Measurements from ENCODE around the gene PPME1.

Gene PPME1

DNA sequence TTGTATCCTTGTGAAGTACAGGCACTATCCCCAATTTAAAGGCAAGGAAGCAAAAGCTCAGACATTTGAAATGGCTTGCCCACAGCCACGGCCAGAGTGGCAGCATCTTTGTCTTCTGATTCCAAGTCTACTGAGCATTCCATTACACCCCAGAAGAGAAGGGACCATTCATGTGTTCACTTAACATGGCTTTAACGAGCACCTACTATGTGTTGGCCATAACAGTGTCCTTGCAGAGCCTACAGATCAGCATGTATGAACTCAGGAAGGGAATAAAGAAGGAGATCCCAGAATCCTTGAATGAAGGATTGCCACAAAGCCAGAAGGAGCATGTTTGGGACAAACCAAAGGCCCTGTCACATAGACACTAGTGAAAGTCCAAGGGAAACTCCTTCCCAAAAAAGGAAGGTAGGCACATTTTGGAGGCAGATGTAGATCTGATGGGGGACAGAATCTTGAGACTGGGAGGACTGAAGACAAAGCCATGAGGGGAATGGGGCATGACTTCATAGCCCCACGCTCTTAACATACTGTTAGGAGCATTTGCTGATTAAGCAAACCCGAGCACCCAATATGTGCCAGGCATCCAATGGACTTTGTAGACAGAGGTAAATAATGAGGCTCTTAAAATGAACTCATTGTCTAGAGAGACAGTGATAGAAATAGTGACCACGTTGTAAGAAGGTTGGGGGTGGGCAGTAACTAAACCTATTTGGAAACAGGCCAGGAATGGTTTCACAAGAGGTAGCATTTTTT is 85.5 kb downstream of the PPME1 start:
- Histone ChIP-seq H3K4me3 (ENCODE audit: low read depth, low read length) (no peak overlapping the region), H3K27me3 (ENCODE audit: control insufficient read depth, insufficient read depth, low read length) (no peaks in the 10 kb centered on the region), H3K4me1 (ENCODE audit: control insufficient read depth, insufficient read depth, low read length) (no peaks in the 10 kb centered on the region), H3K36me3 (ENCODE audit: control insufficient read depth, insufficient read depth, low read length) (peaks cover 19% of the 10 kb centered on the region), H3K27ac (ENCODE audit: low read depth, low read length) (no peak overlapping the region), H3K9me3 (ENCODE audit: control insufficient read depth, insufficient read depth, low read length) (no peaks in the 10 kb centered on the region), H3K9ac (ENCODE audit: low read depth, low read length) (no peak overlapping the region)

DNA sequence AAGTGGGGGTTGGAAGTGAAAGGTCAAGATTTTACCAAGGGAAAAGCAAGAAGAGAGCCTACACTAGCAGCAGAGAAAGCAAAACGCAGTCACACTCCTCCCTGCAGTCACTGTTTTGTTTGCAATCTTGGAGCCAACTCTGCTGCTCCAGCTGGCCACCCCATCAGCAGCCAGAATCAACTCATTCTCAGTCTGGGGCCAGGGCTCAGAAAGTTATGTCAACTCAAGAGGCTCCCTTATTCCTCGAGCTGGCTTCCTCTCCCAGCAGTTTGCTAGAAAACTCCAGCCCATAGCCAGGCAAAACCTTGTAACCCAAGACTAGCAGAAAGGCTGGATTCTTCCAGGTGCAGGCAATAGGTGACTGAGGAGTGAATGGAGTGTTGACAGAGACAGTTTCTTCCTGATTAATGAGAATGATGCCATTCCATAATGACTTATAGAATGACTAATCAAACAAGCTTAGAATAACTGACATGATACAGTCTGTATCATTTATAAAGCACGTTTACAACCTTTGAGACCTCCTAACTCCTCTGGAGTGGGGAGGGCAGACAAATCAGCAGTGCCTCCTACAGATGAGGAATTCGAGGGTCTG is 87.0 kb downstream of the PPME1 start:
- Histone ChIP-seq H3K36me3 (ENCODE audit: control insufficient read depth, insufficient read depth, low read length) (peaks cover 15% of the 10 kb centered on the region), H3K9me3 (ENCODE audit: control insufficient read depth, insufficient read depth, low read length) (no peaks in the 10 kb centered on the region), H3K4me1 (ENCODE audit: control insufficient read depth, insufficient read depth, low read length) (no peaks in the 10 kb centered on the region), H3K27me3 (ENCODE audit: control insufficient read depth, insufficient read depth, low read length) (no peaks in the 10 kb centered on the region; the same call in 1 of the 2 replicates), H3K4me3 (ENCODE audit: low read depth, low read length) (no peak overlapping the region), H3K27ac (ENCODE audit: low read depth, low read length) (no peak overlapping the region), H3K9ac (ENCODE audit: low read depth, low read length) (no peak overlapping the region)

DNA sequence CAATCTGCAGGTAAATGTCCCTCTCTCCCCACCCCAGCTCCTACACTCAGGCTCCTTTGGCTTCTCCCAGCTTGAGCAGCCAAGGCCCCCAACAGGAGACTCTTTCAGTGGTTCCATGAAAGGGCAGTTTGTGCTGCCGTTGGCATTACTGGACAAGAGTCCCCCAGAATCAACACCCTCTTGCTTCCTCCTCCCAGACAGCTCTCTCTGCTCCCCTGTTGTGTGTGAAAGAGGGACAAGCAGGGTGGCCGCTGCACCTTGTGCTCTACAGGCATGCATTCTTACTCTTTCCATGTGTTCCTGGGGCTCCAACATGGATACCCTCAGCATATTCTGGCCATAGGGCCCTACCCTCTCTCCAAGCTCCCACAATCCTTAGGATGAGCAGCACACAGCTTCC is 91.6 kb downstream of the PPME1 start:
- H3K27me3 ChIP-seq (ENCODE audit: control insufficient read depth, insufficient read depth, low read length): no peaks in the 10 kb centered on the region; the same call in 1 of the 2 replicates
- H3K36me3 ChIP-seq (ENCODE audit: control insufficient read depth, insufficient read depth, low read length): no peaks in the 10 kb centered on the region
- H3K4me1 ChIP-seq (ENCODE audit: control insufficient read depth, insufficient read depth, low read length): no peaks in the 10 kb centered on the region
- H3K27ac ChIP-seq (ENCODE audit: low read depth, low read length): no peak overlapping the region
- H3K9ac ChIP-seq (ENCODE audit: low read depth, low read length): no peak overlapping the region
- H3K4me3 ChIP-seq (ENCODE audit: low read depth, low read length): no peak overlapping the region
- H3K9me3 ChIP-seq (ENCODE audit: control insufficient read depth, insufficient read depth, low read length): no peaks in the 10 kb centered on the region

DNA sequence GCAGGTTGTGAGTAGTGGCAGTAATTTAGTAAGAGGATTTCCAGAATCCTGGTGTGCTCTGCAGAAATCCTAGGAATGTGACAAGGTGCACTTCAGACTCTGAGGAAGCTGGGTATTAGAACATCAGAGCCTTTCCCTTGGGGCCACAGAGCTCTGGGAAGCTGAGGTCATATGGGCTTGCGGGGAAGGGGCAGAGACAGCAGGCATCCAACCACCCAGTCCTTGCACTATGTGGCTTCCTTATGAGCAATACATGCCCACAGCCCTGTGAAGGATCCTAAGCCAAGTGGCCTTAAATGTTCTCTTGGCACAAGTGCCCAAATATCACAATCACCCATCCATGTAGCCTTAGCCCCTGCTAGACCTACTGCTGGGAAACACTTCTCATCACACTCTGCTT is 94.2 kb downstream of the PPME1 start:
- Histone ChIP-seq H3K4me1 (ENCODE audit: control insufficient read depth, insufficient read depth, low read length) (no peaks in the 10 kb centered on the region), H3K36me3 (ENCODE audit: control insufficient read depth, insufficient read depth, low read length) (no peaks in the 10 kb centered on the region), H3K27me3 (ENCODE audit: control insufficient read depth, insufficient read depth, low read length) (no peaks in the 10 kb centered on the region; the same call in 1 of the 2 replicates), H3K4me3 (ENCODE audit: low read depth, low read length) (no peak overlapping the region), H3K9me3 (ENCODE audit: control insufficient read depth, insufficient read depth, low read length) (no peaks in the 10 kb centered on the region), H3K9ac (ENCODE audit: low read depth, low read length) (no peak overlapping the region), H3K27ac (ENCODE audit: low read depth, low read length) (no peak overlapping the region)

DNA sequence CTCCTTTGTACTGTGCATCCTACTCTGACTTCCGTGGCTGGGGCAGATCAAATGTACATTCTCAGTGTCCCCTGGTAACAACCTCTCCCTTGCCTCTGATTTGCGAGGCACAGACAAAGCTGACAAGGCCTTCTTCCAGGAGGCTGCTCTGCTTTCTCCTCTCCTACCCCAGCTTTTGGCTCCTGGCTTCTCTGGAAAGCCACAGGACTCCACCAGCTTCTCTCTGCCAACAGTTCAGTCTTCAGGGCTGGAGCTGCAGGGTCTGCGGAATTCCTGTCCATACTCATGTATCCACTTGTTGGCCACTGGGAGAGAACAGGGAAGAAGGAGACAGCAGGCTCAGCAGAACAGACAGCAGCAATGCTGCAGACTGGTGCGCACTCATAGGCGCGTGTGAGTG is 95.9 kb downstream of the PPME1 start:
- Histone ChIP-seq H3K4me1 (ENCODE audit: control insufficient read depth, insufficient read depth, low read length) (no peaks in the 10 kb centered on the region), H3K9ac (ENCODE audit: low read depth, low read length) (no peak overlapping the region), H3K36me3 (ENCODE audit: control insufficient read depth, insufficient read depth, low read length) (no peaks in the 10 kb centered on the region), H3K9me3 (ENCODE audit: control insufficient read depth, insufficient read depth, low read length) (no peaks in the 10 kb centered on the region), H3K4me3 (ENCODE audit: low read depth, low read length) (no peak overlapping the region), H3K27me3 (ENCODE audit: control insufficient read depth, insufficient read depth, low read length) (no peaks in the 10 kb centered on the region; the same call in 1 of the 2 replicates), H3K27ac (ENCODE audit: low read depth, low read length) (no peak overlapping the region)

DNA sequence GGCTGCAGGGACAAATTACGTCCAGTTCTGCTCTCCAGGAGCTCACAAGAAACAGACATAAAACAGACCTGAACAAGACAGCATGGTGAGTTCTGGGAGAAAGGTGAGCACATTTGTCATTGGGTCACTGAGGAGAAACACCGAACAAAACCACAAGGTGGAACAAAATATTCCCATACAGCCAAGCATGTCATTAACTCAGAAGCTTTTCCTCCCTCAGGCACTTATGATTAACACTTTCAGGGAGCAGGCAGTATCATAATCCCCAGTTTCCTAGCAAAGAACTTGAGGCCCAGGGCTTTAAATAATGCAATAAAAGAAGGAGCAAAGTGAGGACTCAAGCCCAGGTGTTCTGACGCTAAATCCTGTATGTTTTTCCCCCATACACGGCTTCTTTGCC is 97.4 kb downstream of the PPME1 start:
- Histone ChIP-seq H3K36me3 (ENCODE audit: control insufficient read depth, insufficient read depth, low read length) (no peaks in the 10 kb centered on the region), H3K27me3 (ENCODE audit: control insufficient read depth, insufficient read depth, low read length) (no peaks in the 10 kb centered on the region), H3K4me3 (ENCODE audit: low read depth, low read length) (no peak overlapping the region), H3K4me1 (ENCODE audit: control insufficient read depth, insufficient read depth, low read length) (no peaks in the 10 kb centered on the region), H3K9me3 (ENCODE audit: control insufficient read depth, insufficient read depth, low read length) (no peaks in the 10 kb centered on the region), H3K27ac (ENCODE audit: low read depth, low read length) (no peak overlapping the region), H3K9ac (ENCODE audit: low read depth, low read length) (no peak overlapping the region)

DNA sequence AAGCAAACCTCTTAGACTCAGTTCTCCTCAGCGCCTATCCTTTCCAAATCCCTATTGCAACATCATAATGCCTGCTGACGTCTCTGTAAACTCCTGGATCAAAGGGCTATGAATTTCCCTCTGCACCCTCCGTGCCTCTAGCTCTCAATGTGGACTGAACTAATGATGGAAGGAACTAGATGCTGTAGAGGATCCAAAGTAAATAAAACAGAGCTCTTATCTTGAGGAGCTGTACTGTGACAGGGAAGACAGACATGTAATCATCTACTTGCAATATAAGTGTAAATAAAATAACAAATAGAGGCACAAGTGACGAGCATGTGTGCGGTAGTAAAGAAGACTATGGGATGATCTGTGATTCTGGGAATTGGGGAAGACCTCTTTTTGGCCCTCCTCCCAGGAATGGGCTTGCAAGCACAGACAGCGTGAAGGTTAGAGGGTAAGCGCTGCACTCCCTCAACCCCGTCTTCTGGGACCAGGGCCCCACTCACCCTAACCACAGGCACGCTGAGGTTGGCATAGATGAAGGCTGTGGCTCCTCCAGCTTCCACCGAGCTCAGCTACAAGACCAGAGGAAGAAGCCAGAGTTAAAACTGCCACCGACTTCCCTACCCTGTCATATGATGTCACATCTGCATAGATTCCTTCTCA is 98.2 kb downstream of the PPME1 start:
- no peak overlapping the region for H3K27ac ChIP-seq (ENCODE audit: low read depth, low read length)
- no peak overlapping the region for H3K9ac ChIP-seq (ENCODE audit: low read depth, low read length)
- H3K9me3 ChIP-seq (ENCODE audit: control insufficient read depth, insufficient read depth, low read length): no peaks in the 10 kb centered on the region
- H3K4me1 ChIP-seq (ENCODE audit: control insufficient read depth, insufficient read depth, low read length): no peaks in the 10 kb centered on the region
- H3K36me3 ChIP-seq (ENCODE audit: control insufficient read depth, insufficient read depth, low read length): no peaks in the 10 kb centered on the region
- no peaks in the 10 kb centered on the region for H3K27me3 ChIP-seq (ENCODE audit: control insufficient read depth, insufficient read depth, low read length)
- H3K4me3 ChIP-seq (ENCODE audit: low read depth, low read length): no peak overlapping the region

DNA sequence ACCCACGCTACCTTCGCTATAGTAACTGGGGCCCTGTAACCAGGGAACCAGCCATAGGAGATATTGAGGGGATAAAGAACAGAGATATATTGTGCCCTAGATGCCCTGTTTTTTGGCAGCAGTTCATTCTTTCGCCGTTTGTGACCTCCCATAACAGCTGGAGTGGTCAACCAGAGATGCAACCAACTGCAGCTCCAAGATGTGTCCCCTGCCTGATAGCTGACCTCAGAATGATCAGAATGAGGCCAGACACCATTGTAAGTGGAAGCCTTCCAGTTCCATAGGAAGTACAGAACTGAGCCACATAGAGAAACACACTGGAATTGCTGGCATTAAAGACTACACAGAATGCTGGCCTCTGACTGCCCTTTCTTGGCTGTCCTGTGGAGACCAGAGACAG is 101.2 kb downstream of the PPME1 start:
- H3K4me1 ChIP-seq (ENCODE audit: control insufficient read depth, insufficient read depth, low read length): no peaks in the 10 kb centered on the region
- no peaks in the 10 kb centered on the region for H3K36me3 ChIP-seq (ENCODE audit: control insufficient read depth, insufficient read depth, low read length)
- no peak overlapping the region for H3K9ac ChIP-seq (ENCODE audit: low read depth, low read length)
- H3K27me3 ChIP-seq (ENCODE audit: control insufficient read depth, insufficient read depth, low read length): no peaks in the 10 kb centered on the region
- H3K27ac ChIP-seq (ENCODE audit: low read depth, low read length): no peak overlapping the region
- H3K4me3 ChIP-seq (ENCODE audit: low read depth, low read length): no peak overlapping the region
- no peaks in the 10 kb centered on the region for H3K9me3 ChIP-seq (ENCODE audit: control insufficient read depth, insufficient read depth, low read length)

DNA sequence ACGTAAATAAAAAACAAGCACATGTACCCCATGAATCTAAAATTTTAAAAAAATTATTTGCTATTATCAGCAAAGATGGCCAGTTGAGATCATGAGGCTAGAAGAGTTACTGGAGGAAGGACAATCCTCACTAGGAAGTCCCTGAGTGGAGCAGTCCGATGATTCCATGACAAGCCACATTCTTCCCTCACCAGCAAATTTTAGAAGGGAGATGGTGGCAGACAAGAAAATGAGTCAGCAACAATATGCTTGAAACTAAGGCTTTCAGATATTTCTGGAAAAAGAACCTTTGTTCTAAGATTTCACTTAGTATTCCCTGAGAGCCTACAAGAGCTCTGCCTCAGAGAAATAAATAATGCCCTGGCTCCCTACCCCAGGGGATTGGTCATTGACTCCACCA is 105.5 kb downstream of the PPME1 start:
- Histone ChIP-seq H3K4me1 (ENCODE audit: control insufficient read depth, insufficient read depth, low read length) (no peaks in the 10 kb centered on the region), H3K36me3 (ENCODE audit: control insufficient read depth, insufficient read depth, low read length) (no peaks in the 10 kb centered on the region), H3K27ac (ENCODE audit: low read depth, low read length) (no peak overlapping the region), H3K9ac (ENCODE audit: low read depth, low read length) (no peak overlapping the region), H3K9me3 (ENCODE audit: control insufficient read depth, insufficient read depth, low read length) (no peaks in the 10 kb centered on the region), H3K27me3 (ENCODE audit: control insufficient read depth, insufficient read depth, low read length) (no peaks in the 10 kb centered on the region), H3K4me3 (ENCODE audit: low read depth, low read length) (no peak overlapping the region)

DNA sequence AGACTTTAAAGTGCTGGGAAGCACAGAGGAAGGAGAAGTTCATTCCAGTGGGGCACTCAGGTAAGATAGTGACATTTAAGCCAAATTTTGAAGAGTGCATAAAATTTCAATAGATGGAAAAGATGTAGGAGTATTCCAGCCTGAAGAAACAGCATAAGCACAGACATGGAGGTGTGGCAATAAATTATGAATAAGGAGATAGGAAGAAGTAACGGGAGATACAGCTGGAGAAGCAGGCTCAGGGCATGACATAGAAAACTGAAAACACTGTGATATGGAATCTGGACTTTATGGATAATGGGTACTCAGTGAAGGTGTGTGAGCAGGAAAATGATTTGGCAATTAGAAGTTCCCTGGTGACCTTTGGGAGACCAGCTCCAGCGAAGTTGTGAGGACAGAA is 107.0 kb downstream of the PPME1 start:
- no peak overlapping the region for H3K27ac ChIP-seq (ENCODE audit: low read depth, low read length)
- no peaks in the 10 kb centered on the region for H3K27me3 ChIP-seq (ENCODE audit: control insufficient read depth, insufficient read depth, low read length)
- H3K4me1 ChIP-seq (ENCODE audit: control insufficient read depth, insufficient read depth, low read length): no peaks in the 10 kb centered on the region

DNA sequence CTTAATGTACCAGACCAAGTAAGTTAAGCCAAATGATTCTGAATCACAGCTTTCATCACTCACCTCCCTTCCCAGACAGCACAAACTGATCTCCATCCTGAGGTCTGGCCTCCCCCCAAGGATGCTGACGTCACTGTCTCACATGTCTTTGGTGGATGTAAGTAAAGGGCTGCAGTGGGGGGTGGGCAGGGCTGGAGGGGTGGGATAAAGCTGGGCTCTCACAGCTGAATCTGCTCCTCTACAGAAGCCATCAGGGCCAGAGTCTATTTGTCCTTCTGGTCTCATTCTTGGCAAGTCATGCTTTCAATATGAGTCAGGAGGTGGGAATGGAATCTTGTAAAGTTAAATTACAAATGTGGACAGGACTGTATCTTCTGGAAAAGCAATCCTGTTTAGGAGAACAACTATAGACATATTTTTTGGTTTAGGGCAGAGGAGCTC is 107.7 kb downstream of the PPME1 start:
- no peak overlapping the region for H3K27ac ChIP-seq (ENCODE audit: low read depth, low read length)
- no peaks in the 10 kb centered on the region for H3K27me3 ChIP-seq (ENCODE audit: control insufficient read depth, insufficient read depth, low read length)
- H3K9ac ChIP-seq (ENCODE audit: low read depth, low read length): no peak overlapping the region
- H3K4me1 ChIP-seq (ENCODE audit: control insufficient read depth, insufficient read depth, low read length): no peaks in the 10 kb centered on the region
- H3K9me3 ChIP-seq (ENCODE audit: control insufficient read depth, insufficient read depth, low read length): no peaks in the 10 kb centered on the region
- no peak overlapping the region for H3K4me3 ChIP-seq (ENCODE audit: low read depth, low read length)
- H3K36me3 ChIP-seq (ENCODE audit: control insufficient read depth, insufficient read depth, low read length): no peaks in the 10 kb centered on the region

More for the DNA sequence above, 107.0 kb downstream of the PPME1 start:
- no peak overlapping the region for H3K9ac ChIP-seq (ENCODE audit: low read depth, low read length)
- H3K36me3 ChIP-seq (ENCODE audit: control insufficient read depth, insufficient read depth, low read length): no peaks in the 10 kb centered on the region
- no peak overlapping the region for H3K4me3 ChIP-seq (ENCODE audit: low read depth, low read length)
- H3K9me3 ChIP-seq (ENCODE audit: control insufficient read depth, insufficient read depth, low read length): no peaks in the 10 kb centered on the region
